Neural cell (in vitro differentiated cells): ENCODE data around the gene CABLES1. TPM values are rescaled to one million over a fixed set of nuclear protein-coding genes. Genes with fewer than 3 reads are reported as not detected.

Source experiments
- H2AFZ ChIP-seq: fragments of 200-600, 300-800 bp; sonication (generic), shearing (Covaris generic); 2 replicates; pipeline ENCODE4 v1.6.0; 2014; ENCODE audit warnings: low read depth, mild to moderate bottlenecking, antibody characterized with exemption, low read length, moderate library complexity
- H3F3A ChIP-seq: fragments of 200-600 bp; shearing (Covaris generic); 2 replicates; pipeline ENCODE4 v1.6.1; 2016; ENCODE audit warnings: mild to moderate bottlenecking, moderate library complexity, mixed read lengths, antibody characterized with exemption, low read length; ENCODE audit not compliant: insufficient read depth, poor library complexity, severe bottlenecking
- H3K27ac ChIP-seq: fragments of 200-600, 300-800 bp; sonication (generic), shearing (Covaris generic); 2 replicates; pipeline ENCODE4 v1.5.1; 2014; ENCODE audit warnings: mild to moderate bottlenecking, low read length, moderate library complexity
- H3K27me3 ChIP-seq: fragments of 300-800, 200-600 bp; sonication (generic), shearing (Covaris generic); 2 replicates; pipeline ENCODE4 v1.6.0; 2014; ENCODE audit warnings: mild to moderate bottlenecking, low read depth, low read length, moderate library complexity; ENCODE audit not compliant: insufficient read depth
- H3K36me3 ChIP-seq: fragments of 300-800, 200-600 bp; sonication (generic), shearing (Covaris generic); 2 replicates; pipeline ENCODE4 v1.5.1; 2014; ENCODE audit warnings: mild to moderate bottlenecking, antibody characterized with exemption, low read length, moderate library complexity; ENCODE audit not compliant: insufficient read depth
- H3K4me2 ChIP-seq: fragments of 300-800, 200-600 bp; sonication (generic), shearing (Covaris generic); 2 replicates; pipeline ENCODE4 v1.6.0; 2014; ENCODE audit warnings: mild to moderate bottlenecking, low read length
- H3K4me3 ChIP-seq: fragments of 300-800, 200-600 bp; sonication (generic), shearing (Covaris generic); 2 replicates; pipeline ENCODE4 v1.5.1; 2014; ENCODE audit warnings: mild to moderate bottlenecking, low read length, moderate library complexity
- H3K79me2 ChIP-seq: fragments of 200-600 bp; shearing (Covaris generic); replicated peaks from 2 replicates; pipeline ENCODE4 v1.6.0; 2014; ENCODE audit warnings: mild to moderate bottlenecking, low read length, moderate library complexity; ENCODE audit not compliant: insufficient read depth
- H3K9ac ChIP-seq: fragments of 300-800, 200-600 bp; sonication (generic), shearing (Covaris generic); 2 replicates; pipeline ENCODE4 v1.6.1; 2016; ENCODE audit warnings: mild to moderate bottlenecking, low read length, mixed read lengths
- H3K9me2 ChIP-seq: fragments of 200-600 bp; shearing (Covaris generic); 2 replicates; pipeline ENCODE4 v1.6.1; 2016; ENCODE audit warnings: mild to moderate bottlenecking, low read length, mixed read lengths; ENCODE audit not compliant: insufficient read depth
- H3K9me3 ChIP-seq: fragments of 200-600, 300-800 bp; sonication (generic), shearing (Covaris generic); 2 replicates; pipeline ENCODE4 v1.6.1; 2016; ENCODE audit warnings: mild to moderate bottlenecking, mixed run types, low read length, moderate library complexity, mixed read lengths
- H4K20me1 ChIP-seq: fragments of 200-600 bp; shearing (Covaris generic); 2 replicates; pipeline ENCODE4 v1.6.1; 2016; ENCODE audit warnings: mild to moderate bottlenecking, mixed run types; ENCODE audit not compliant: insufficient read depth
- CTCF ChIP-seq: fragments of 450-650 bp; IDR thresholded peaks from 2 replicates; pipeline ENCODE4 v1.5.1; 2014; ENCODE audit warnings: antibody characterized with exemption, mild to moderate bottlenecking, moderate library complexity; ENCODE audit not compliant: poor library complexity, severe bottlenecking
- EP300 ChIP-seq: fragments of 450-650 bp; conservative IDR thresholded peaks from 2 replicates; pipeline ENCODE4 v1.6.1; 2014; ENCODE audit warnings: antibody characterized with exemption, mild to moderate bottlenecking, moderate library complexity; ENCODE audit not compliant: poor library complexity, severe bottlenecking
- EZH2 ChIP-seq: fragments of 200-600, 300-800 bp; shearing (Covaris generic), sonication (generic); IDR thresholded peaks from 2 replicates; pipeline ENCODE4 v1.6.1; 2014; ENCODE audit warnings: antibody characterized with exemption, low read length, borderline replicate concordance, mild to moderate bottlenecking; ENCODE audit not compliant: insufficient read depth, poor library complexity, severe bottlenecking
- MXI1 ChIP-seq: fragments of 450-650 bp; conservative IDR thresholded peaks from 2 replicates; pipeline ENCODE4 v1.6.1; 2014; ENCODE audit warnings: antibody characterized with exemption, mild to moderate bottlenecking; ENCODE audit not compliant: poor library complexity, severe bottlenecking
- POLR2AphosphoS5 ChIP-seq: IDR thresholded peaks from 2 replicates; pipeline ENCODE4 v1.6.1; 2012
- RAD21 ChIP-seq: fragments of 450-650 bp; conservative IDR thresholded peaks from 2 replicates; pipeline ENCODE4 v1.6.1; 2014; ENCODE audit warnings: antibody characterized with exemption, mild to moderate bottlenecking, moderate library complexity
- REST ChIP-seq: IDR thresholded peaks from 2 replicates; pipeline ENCODE4 v1.6.1; 2012; ENCODE audit warnings: borderline replicate concordance
- SMC3 ChIP-seq: fragments of 450-650 bp; conservative IDR thresholded peaks from 2 replicates; pipeline ENCODE4 v1.6.1; 2014; ENCODE audit warnings: antibody characterized with exemption, mild to moderate bottlenecking, moderate library complexity; ENCODE audit not compliant: poor library complexity
- TAF1 ChIP-seq: IDR thresholded peaks from 2 replicates; pipeline ENCODE4 v1.6.1; 2012; ENCODE audit warnings: low read depth
- polyA plus RNA-seq: library from polyadenylated mRNA; depleted of rRNA; stranded (reverse); fragments of >200 nt; gene quantifications from 2 replicates; pipeline ENCODE4 v1.2.3, GENCODE V29; 2014

The CABLES1 gene
- polyA plus RNA-seq, 1 donor from 2014 or later: 1.4 TPM

GRCh38 chr18:23243816-23244215, 108.5 kb downstream of the CABLES1 start:
- H3K9me3 ChIP-seq: peaks cover 1% of the 10 kb centered on the region
- H3K27ac ChIP-seq: no peak overlapping the region
- H4K20me1 ChIP-seq: no peaks in the 10 kb centered on the region
- H3K36me3 ChIP-seq: no peaks in the 10 kb centered on the region
- H2AFZ ChIP-seq: no peak overlapping the region
- TF ChIP-seq TAF1 (no peak), POLR2AphosphoS5 (no peak), MXI1 (no peak), REST (no peak), RAD21 (no peak), EP300 (no peak), CTCF (no peak), EZH2 (no peak), SMC3 (no peak)
- no peak overlapping the region for H3K4me2 ChIP-seq
- no peaks in the 10 kb centered on the region for H3K79me2 ChIP-seq
- H3F3A ChIP-seq: no peaks in the 10 kb centered on the region
- H3K9ac ChIP-seq: no peak overlapping the region
- H3K27me3 ChIP-seq: no peaks in the 10 kb centered on the region
- no peak overlapping the region for H3K4me3 ChIP-seq
- H3K9me2 ChIP-seq: no peaks in the 10 kb centered on the region

GRCh38 chr18:23244401-23244800, 109.1 kb downstream of the CABLES1 start:
- Histone ChIP-seq H3K4me2 (no peak overlapping the region), H3K4me3 (no peak overlapping the region), H3K9me3 (peaks cover 4% of the 10 kb centered on the region), H3K27me3 (no peaks in the 10 kb centered on the region), H3K79me2 (no peaks in the 10 kb centered on the region), H3K27ac (no peak overlapping the region), H3K9ac (no peak overlapping the region), H4K20me1 (no peaks in the 10 kb centered on the region), H3K9me2 (no peaks in the 10 kb centered on the region), H3F3A (no peaks in the 10 kb centered on the region), H2AFZ (no peak overlapping the region), H3K36me3 (no peaks in the 10 kb centered on the region)
- no peak for TF ChIP-seq EP300
- TF ChIP-seq TAF1: no peak
- TF ChIP-seq MXI1: no peak
- TF ChIP-seq SMC3: no peak
- TF ChIP-seq POLR2AphosphoS5: no peak
- TF ChIP-seq EZH2: no peak
